ENCODE data around the gene INAVA. TPM values are rescaled to one million over a fixed set of nuclear protein-coding genes. Genes with fewer than 3 reads are reported as not detected.

INAVA gene
- total RNA-seq, 5 donors from 2014 or later (not counting 1 experiment from before 2014, with no cell fraction given), result 0.09 to 0.62 (median 0.25) TPM; not detected in 1

DNA sequence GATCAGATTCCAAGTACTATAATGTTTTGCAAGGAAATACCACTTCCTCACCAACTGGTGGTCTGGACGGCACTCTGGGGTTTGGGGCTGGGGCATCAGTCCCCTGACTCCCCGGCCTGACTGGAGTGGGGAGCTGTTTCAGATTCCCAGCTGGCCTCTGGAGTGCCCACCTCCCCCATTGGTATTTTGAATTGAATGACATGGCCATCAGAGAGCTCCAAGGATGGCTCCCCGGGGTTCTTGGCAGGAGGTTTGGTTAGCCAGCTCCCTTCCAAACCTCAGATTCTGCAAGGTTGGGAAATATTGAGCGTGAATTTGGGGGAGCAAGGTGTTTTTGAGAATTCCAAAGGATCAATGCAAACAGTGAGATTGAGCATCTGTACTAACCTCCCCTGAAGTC lies 2.2 kb upstream of the INAVA start:
- WGBS (ENCODE audit: insufficient coverage), result 62% methylated on average over 2 of the region's 4 CpGs
- H3K27me3 ChIP-seq (replicated peaks in 1 of 2; ENCODE audit: control insufficient read depth in 2 of 2, extremely low read depth in 1 of 2, insufficient read depth in 2 of 2, low read length in 1 of 2), result peaks cover 5 to 58% of the 10 kb centered on the region in 2 experiments
- H3K4me3 ChIP-seq (ENCODE audit: control insufficient read depth in 1 of 2, extremely low read depth in 1 of 2, low read length in 1 of 2), result no peak overlapping the region
- CTCF ChIA-PET, result interaction anchor here in 1 of 2 donors (0.6 kb wide), 1 partner anchor 23 kb away, joined by 3 read pairs; no protein-coding TSS in a partner anchor
- H3K36me3 Mint-ChIP-seq, result no peaks in the 10 kb centered on the region
- no peak overlapping the region for H3K27ac Mint-ChIP-seq
- H3K27ac ChIP-seq (ENCODE audit: low read length), result no peak overlapping the region
- peaks cover 41 to 45% (median 45%) of the 10 kb centered on the region in 3 donors for H3K4me1 Mint-ChIP-seq
- no peaks in the 10 kb centered on the region for H3K36me3 ChIP-seq (ENCODE audit: control insufficient read depth in 2 of 2, extremely low read depth in 1 of 2, insufficient read depth in 1 of 2, low read length in 1 of 2)
- H3K9me3 Mint-ChIP-seq, result no peaks in the 10 kb centered on the region
- no peak for ATAC-seq (replicated peaks in 1 of 4)
- peaks cover 9 to 49% of the 10 kb centered on the region in 2 experiments for H3K4me1 ChIP-seq (ENCODE audit: control insufficient read depth in 1 of 2, extremely low read depth in 1 of 2, insufficient read depth in 2 of 2, low read length in 2 of 2)
- H3K4me3 Mint-ChIP-seq, result peak overlapping the region in 1 of 3 donors; percentile 73
- POLR2A ChIA-PET, result no interaction called here
- DNase-seq, result no peak
- H3K9me3 ChIP-seq, result no peaks in the 10 kb centered on the region
- peaks cover 26 to 29% of the 10 kb centered on the region in 2 donors for H3K27me3 Mint-ChIP-seq

DNA sequence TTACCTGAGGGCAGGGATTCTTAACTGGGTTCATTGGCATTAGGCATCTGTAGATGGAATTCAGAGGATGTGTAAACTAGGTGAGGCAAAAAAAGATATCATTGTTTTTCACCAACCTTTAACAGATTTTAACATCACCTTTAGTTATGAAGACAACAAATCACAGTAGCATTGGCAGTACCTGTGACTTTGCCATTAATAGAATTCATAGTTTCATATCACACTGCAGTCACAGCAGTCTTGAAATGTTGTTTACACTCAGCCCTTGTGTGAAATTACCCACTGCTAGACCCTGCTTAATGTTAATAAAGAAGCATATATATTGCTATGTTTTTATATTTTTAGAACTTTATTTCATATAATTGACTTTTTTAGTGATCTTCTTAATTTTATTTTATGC lies 1.7 kb upstream of the INAVA start:
- H3K4me3 ChIP-seq (ENCODE audit: control insufficient read depth in 1 of 2, extremely low read depth in 1 of 2, low read length in 1 of 2), result no peak overlapping the region
- no peak overlapping the region for H3K27ac ChIP-seq (ENCODE audit: low read length)
- Mint-ChIP-seq H3K27ac (no peak overlapping the region), H3K9me3 (no peaks in the 10 kb centered on the region), H3K4me3 (peak overlapping the region in 1 of 3 donors; percentile 73), H3K36me3 (no peaks in the 10 kb centered on the region), H3K27me3 (peaks cover 26 to 33% of the 10 kb centered on the region in 2 donors), H3K4me1 (peaks cover 37 to 41% (median 41%) of the 10 kb centered on the region in 3 donors)
- H3K36me3 ChIP-seq (ENCODE audit: control insufficient read depth in 2 of 2, extremely low read depth in 1 of 2, insufficient read depth in 1 of 2, low read length in 1 of 2), result no peaks in the 10 kb centered on the region
- H3K4me1 ChIP-seq (ENCODE audit: control insufficient read depth in 1 of 2, extremely low read depth in 1 of 2, insufficient read depth in 2 of 2, low read length in 2 of 2), result peaks cover 8 to 45% of the 10 kb centered on the region in 2 experiments
- no peaks in the 10 kb centered on the region for H3K9me3 ChIP-seq
- DNase-seq (no peak), ATAC-seq (replicated peaks in 1 of 4) (no peak)
- POLR2A ChIA-PET, result interaction anchor here in 1 of 2 donors (0.6 kb wide), 1 partner anchor 11 kb away, joined by 3 read pairs; no protein-coding TSS in a partner anchor
- H3K27me3 ChIP-seq (replicated peaks in 1 of 2; ENCODE audit: control insufficient read depth in 2 of 2, extremely low read depth in 1 of 2, insufficient read depth in 2 of 2, low read length in 1 of 2), result peaks cover 5 to 59% of the 10 kb centered on the region in 2 experiments
- CTCF ChIA-PET, result no interaction called here

DNA sequence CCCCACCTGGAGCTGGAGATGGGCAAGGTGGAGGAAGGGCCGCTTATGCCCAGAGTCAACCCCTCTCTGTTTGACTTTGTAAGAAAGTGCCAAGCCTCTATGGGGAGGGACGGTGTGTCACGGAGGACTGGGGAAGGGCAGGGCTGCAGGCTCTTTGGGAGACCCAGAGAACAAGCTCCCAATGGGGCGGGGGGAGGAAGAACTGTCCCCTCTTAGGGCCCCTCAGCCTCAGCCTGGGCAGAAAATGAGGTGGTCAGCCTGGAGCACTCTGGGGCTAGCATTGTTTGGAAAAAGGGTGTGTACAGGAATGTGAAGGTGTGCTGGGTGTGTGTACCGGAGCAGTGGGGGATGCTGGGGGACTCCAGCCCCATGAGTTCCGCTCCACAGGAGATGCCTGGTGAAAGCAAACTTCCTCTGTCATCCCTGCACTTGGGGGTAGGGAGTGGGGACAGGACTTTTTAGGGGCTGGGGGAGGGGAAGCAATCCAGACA lies 1.2 kb upstream of the INAVA start:
- Histone ChIP-seq H3K27ac (ENCODE audit: low read length) (no peak overlapping the region), H3K27me3 (replicated peaks in 1 of 2; ENCODE audit: control insufficient read depth in 2 of 2, extremely low read depth in 1 of 2, insufficient read depth in 2 of 2, low read length in 1 of 2) (peaks cover 5 to 63% of the 10 kb centered on the region in 2 experiments), H3K9me3 (no peaks in the 10 kb centered on the region), H3K4me3 (ENCODE audit: control insufficient read depth in 1 of 2, extremely low read depth in 1 of 2, low read length in 1 of 2) (no peak overlapping the region), H3K4me1 (ENCODE audit: control insufficient read depth in 1 of 2, extremely low read depth in 1 of 2, insufficient read depth in 2 of 2, low read length in 2 of 2) (peaks cover 5 to 40% of the 10 kb centered on the region in 2 experiments), H3K36me3 (ENCODE audit: control insufficient read depth in 2 of 2, extremely low read depth in 1 of 2, insufficient read depth in 1 of 2, low read length in 1 of 2) (no peaks in the 10 kb centered on the region)
- Mint-ChIP-seq H3K27ac (no peak overlapping the region), H3K36me3 (no peaks in the 10 kb centered on the region), H3K27me3 (peaks cover 26 to 34% of the 10 kb centered on the region in 2 donors), H3K9me3 (no peaks in the 10 kb centered on the region), H3K4me1 (peaks cover 32 to 36% (median 36%) of the 10 kb centered on the region in 3 donors), H3K4me3 (no peak overlapping the region)
- no peak for ATAC-seq (replicated peaks in 1 of 4)
- no peak for DNase-seq
- POLR2A ChIA-PET, result interaction anchor here in 1 of 2 donors (0.6 kb wide), 1 partner anchor 11 kb away, joined by 3 read pairs; no protein-coding TSS in a partner anchor
- CTCF ChIA-PET, result no interaction called here
- WGBS (ENCODE audit: insufficient coverage), result 85% methylated on average over 6 of the region's 6 CpGs

DNA sequence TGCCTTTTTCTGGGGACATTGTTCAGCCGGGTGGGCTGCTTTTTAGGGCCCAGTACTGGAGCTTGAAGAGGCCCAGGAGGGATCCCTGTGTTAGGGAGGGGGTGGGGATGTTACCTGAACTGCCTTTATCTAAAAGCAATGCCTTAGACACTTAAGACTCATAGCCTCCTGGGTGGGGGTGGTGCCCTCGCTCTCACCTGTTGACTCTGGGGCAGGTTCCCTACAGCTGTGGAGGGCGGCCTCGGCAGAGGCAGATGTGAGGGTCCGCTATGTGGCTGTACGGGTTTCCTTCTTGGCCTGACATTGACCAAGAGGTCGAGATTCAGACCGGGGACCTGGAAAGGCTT lies 716 bp downstream of the INAVA start:
- Mint-ChIP-seq H3K9me3 (no peaks in the 10 kb centered on the region), H3K4me3 (no peak overlapping the region), H3K27me3 (peaks cover 26 to 34% of the 10 kb centered on the region in 2 donors), H3K4me1 (peaks cover 13 to 17% (median 16%) of the 10 kb centered on the region in 3 donors), H3K27ac (no peak overlapping the region), H3K36me3 (no peaks in the 10 kb centered on the region)
- DNase-seq, result no peak
- H3K27me3 ChIP-seq (replicated peaks in 1 of 2; ENCODE audit: control insufficient read depth in 2 of 2, extremely low read depth in 1 of 2, insufficient read depth in 2 of 2, low read length in 1 of 2), result peaks cover 5 to 68% of the 10 kb centered on the region in 2 experiments
- WGBS (ENCODE audit: insufficient coverage), result 72% methylated on average over 6 of the region's 8 CpGs
- H3K4me3 ChIP-seq (ENCODE audit: control insufficient read depth in 1 of 2, extremely low read depth in 1 of 2, low read length in 1 of 2), result no peak overlapping the region
- H3K9me3 ChIP-seq, result no peaks in the 10 kb centered on the region
- no peak for ATAC-seq (replicated peaks in 1 of 4)
- CTCF ChIA-PET, result no interaction called here
- peaks cover 0 to 22% of the 10 kb centered on the region in 2 experiments for H3K4me1 ChIP-seq (ENCODE audit: control insufficient read depth in 1 of 2, extremely low read depth in 1 of 2, insufficient read depth in 2 of 2, low read length in 2 of 2)
- H3K27ac ChIP-seq (ENCODE audit: low read length), result no peak overlapping the region
- H3K36me3 ChIP-seq (ENCODE audit: control insufficient read depth in 2 of 2, extremely low read depth in 1 of 2, insufficient read depth in 1 of 2, low read length in 1 of 2), result no peaks in the 10 kb centered on the region
- POLR2A ChIA-PET, result interaction anchor here in 1 of 2 donors (0.7 kb wide), 1 partner anchor 50 kb away, joined by 4 read pairs; no protein-coding TSS in a partner anchor

DNA sequence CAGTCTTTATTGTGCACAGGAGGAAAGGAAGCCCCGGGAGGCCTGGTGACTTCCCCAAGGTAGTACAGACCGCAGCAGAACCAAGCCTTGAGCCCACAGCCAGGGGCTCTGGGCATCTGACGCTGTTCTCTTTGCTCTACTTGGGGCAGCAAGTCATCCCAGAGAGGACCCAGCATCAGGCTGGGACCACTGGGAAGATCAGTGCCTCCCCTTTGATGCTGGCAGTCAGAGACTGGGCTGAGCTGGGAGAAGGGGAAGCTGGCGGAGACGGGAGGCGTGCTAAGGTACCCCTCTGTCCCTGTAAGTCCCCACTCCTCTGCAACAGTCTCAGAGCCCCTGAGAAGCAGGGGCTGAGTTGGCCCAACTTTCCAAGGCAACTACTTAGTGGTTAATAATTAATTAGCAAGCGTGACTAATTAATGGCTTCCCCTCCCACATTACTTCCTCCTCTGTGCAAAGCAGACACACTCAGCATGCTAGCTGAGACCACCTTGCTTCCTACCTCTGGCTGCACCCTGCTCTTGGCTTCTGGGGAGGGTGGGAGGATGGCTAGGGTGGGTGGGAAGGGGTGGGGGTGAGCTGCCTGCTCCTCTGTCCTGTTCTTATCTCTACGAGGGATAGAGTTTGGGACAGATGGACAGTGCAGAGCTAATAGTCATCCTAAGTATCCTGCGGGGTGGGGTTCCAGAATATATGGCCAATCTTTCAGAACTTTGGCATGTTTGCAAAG lies 1.3 kb downstream of the INAVA start:
- H3K9me3 ChIP-seq, result no peaks in the 10 kb centered on the region
- ChIA-PET CTCF (no interaction called here), POLR2A (no interaction called here)
- Mint-ChIP-seq H3K4me3 (no peak overlapping the region), H3K9me3 (no peaks in the 10 kb centered on the region), H3K27ac (no peak overlapping the region), H3K36me3 (no peaks in the 10 kb centered on the region), H3K4me1 (peaks cover 9 to 12% (median 12%) of the 10 kb centered on the region in 3 donors), H3K27me3 (peaks cover 26 to 34% of the 10 kb centered on the region in 2 donors)
- peaks cover 0 to 16% of the 10 kb centered on the region in 2 experiments for H3K4me1 ChIP-seq (ENCODE audit: control insufficient read depth in 1 of 2, extremely low read depth in 1 of 2, insufficient read depth in 2 of 2, low read length in 2 of 2)
- ATAC-seq (replicated peaks in 1 of 4) (no peak), DNase-seq (no peak)
- no peak overlapping the region for H3K27ac ChIP-seq (ENCODE audit: low read length)
- no peaks in the 10 kb centered on the region for H3K36me3 ChIP-seq (ENCODE audit: control insufficient read depth in 2 of 2, extremely low read depth in 1 of 2, insufficient read depth in 1 of 2, low read length in 1 of 2)
- WGBS (ENCODE audit: insufficient coverage), result 70% methylated on average over 3 of the region's 9 CpGs
- H3K27me3 ChIP-seq (replicated peaks in 1 of 2; ENCODE audit: control insufficient read depth in 2 of 2, extremely low read depth in 1 of 2, insufficient read depth in 2 of 2, low read length in 1 of 2), result peaks cover 5 to 69% of the 10 kb centered on the region in 2 experiments
- no peak overlapping the region for H3K4me3 ChIP-seq (ENCODE audit: control insufficient read depth in 1 of 2, extremely low read depth in 1 of 2, low read length in 1 of 2)

DNA sequence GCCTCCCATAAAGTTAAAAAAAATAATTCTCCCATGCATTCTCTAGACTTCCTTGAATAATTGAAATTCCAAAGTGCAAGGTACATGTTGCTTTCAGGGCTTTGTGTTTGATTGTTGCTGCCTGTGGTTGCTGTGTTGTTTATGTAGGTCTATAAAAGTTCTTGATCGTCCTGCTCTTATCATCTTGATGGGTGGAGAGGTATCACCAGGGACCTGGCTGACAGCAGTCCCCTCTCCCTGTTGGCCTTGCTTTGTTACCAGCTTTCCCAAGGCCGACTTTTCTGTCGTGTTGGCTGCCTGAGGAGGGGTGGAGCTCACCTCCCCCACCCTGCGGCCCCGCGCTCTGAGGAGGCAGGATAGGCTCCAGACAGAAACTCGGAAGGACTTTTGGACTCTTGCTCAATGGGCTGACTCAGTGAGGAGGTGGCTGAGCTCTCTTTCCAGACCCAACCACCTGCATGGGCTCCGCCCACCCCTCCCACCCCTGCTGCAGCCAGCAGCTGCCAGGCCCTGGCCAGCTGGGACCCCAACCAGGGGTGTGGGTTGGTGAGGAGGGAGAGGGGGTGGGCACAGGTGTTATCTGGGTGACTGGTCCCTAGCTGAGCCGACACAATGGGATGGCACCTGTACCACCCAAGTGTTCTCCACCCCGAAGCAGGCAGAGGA lies 2.0 kb downstream of the INAVA start:
- no peak overlapping the region for H3K27ac Mint-ChIP-seq
- no peaks in the 10 kb centered on the region for H3K36me3 ChIP-seq (ENCODE audit: control insufficient read depth in 2 of 2, extremely low read depth in 1 of 2, insufficient read depth in 1 of 2, low read length in 1 of 2)
- no peak for DNase-seq
- H3K9me3 Mint-ChIP-seq, result no peaks in the 10 kb centered on the region
- no peaks in the 10 kb centered on the region for H3K36me3 Mint-ChIP-seq
- POLR2A ChIA-PET, result no interaction called here
- H3K4me3 ChIP-seq (ENCODE audit: control insufficient read depth in 1 of 2, extremely low read depth in 1 of 2, low read length in 1 of 2), result no peak overlapping the region
- CTCF ChIA-PET, result no interaction called here
- no peak overlapping the region for H3K27ac ChIP-seq (ENCODE audit: low read length)
- peaks cover 0 to 9% of the 10 kb centered on the region in 2 experiments for H3K4me1 ChIP-seq (ENCODE audit: control insufficient read depth in 1 of 2, extremely low read depth in 1 of 2, insufficient read depth in 2 of 2, low read length in 2 of 2)
- no peak overlapping the region for H3K4me3 Mint-ChIP-seq
- H3K27me3 Mint-ChIP-seq, result peaks cover 26 to 30% of the 10 kb centered on the region in 2 donors
- peaks cover 5 to 67% of the 10 kb centered on the region in 2 experiments for H3K27me3 ChIP-seq (replicated peaks in 1 of 2; ENCODE audit: control insufficient read depth in 2 of 2, extremely low read depth in 1 of 2, insufficient read depth in 2 of 2, low read length in 1 of 2)
- no peaks in the 10 kb centered on the region for H3K9me3 ChIP-seq
- H3K4me1 Mint-ChIP-seq, result peaks cover 6 to 8% (median 7%) of the 10 kb centered on the region in 3 donors
- no peak for ATAC-seq (replicated peaks in 1 of 4)
- WGBS (ENCODE audit: insufficient coverage), result 84% methylated on average over 5 of the region's 10 CpGs
